ENCODE results near the gene ZCCHC24.

Gene ZCCHC24

GRCh38 chr10:79353000-79353406 lies 92.4 kb downstream of the ZCCHC24 start:
- H3K27ac ChIP-seq: no peak overlapping the region
- TF ChIP-seq CTCF (IDR thresholded peaks at IDR 0.05) (no peak), ZFX (IDR thresholded peaks at IDR 0.05; ENCODE audit: borderline replicate concordance) (no peak)

GRCh38 chr10:79352035-79352877 lies 93.2 kb downstream of the ZCCHC24 start:
- no peak overlapping the region for H3K27ac ChIP-seq
- TF ChIP-seq CTCF (IDR thresholded peaks at IDR 0.05): no peak
- no peak for TF ChIP-seq ZFX (IDR thresholded peaks at IDR 0.05; ENCODE audit: borderline replicate concordance)

- TF ChIP-seq CTCF (IDR thresholded peaks at IDR 0.05) (no peak), ZFX (IDR thresholded peaks at IDR 0.05; ENCODE audit: borderline replicate concordance) (no peak)
- no peak overlapping the region for H3K27ac ChIP-seq
Observed at GRCh38 chr10:79351332-79351731, 94.1 kb downstream of the ZCCHC24 start.

GRCh38 chr10:79350407-79351154 lies 94.8 kb downstream of the ZCCHC24 start:
- TF ChIP-seq CTCF (IDR thresholded peaks at IDR 0.05): no peak
- no peak for TF ChIP-seq ZFX (IDR thresholded peaks at IDR 0.05; ENCODE audit: borderline replicate concordance)

GRCh38 chr10:79349766-79350406 lies 95.5 kb downstream of the ZCCHC24 start:
- TF ChIP-seq CTCF (IDR thresholded peaks at IDR 0.05): no peak
- TF ChIP-seq ZFX (IDR thresholded peaks at IDR 0.05; ENCODE audit: borderline replicate concordance): no peak
- no peak overlapping the region for H3K27ac ChIP-seq

More at GRCh38 chr10:79350407-79351154, 94.8 kb downstream of the ZCCHC24 start:
- no peak overlapping the region for H3K27ac ChIP-seq

- no peak for TF ChIP-seq CTCF (IDR thresholded peaks at IDR 0.05)
- no peak for TF ChIP-seq ZFX (IDR thresholded peaks at IDR 0.05; ENCODE audit: borderline replicate concordance)
- 0 out of 2 replicates have a peak overlapping the region, but pooled peaks have one; percentile 88 for H3K27ac ChIP-seq
Observed at GRCh38 chr10:79349072-79349491, 96.3 kb downstream of the ZCCHC24 start.
